HG03175 (cell line): Measurements from ENCODE around the gene ATF7IP2.
"Not testable (repeated sequence)": the region's sequence is repeated elsewhere in the genome, so short reads cannot be mapped to it uniquely, and the experiment has no call there.

Source experiments
- ATAC-seq: cut with Tn5 transposase; IDR thresholded peaks from one replicate; pipeline ENCODE4 v1.9.1; 2021; ENCODE audit warnings: mild to moderate bottlenecking, moderate library complexity; ENCODE audit not compliant: unreplicated experiment

ATF7IP2 gene

GRCh38 chr16:10447289-10447688, 61.4 kb downstream of the ATF7IP2 start:
- ATAC-seq: no peak

GRCh38 chr16:10452208-10453158, 66.6 kb downstream of the ATF7IP2 start:
- ATAC-seq: not testable (repeated sequence)

DNA sequence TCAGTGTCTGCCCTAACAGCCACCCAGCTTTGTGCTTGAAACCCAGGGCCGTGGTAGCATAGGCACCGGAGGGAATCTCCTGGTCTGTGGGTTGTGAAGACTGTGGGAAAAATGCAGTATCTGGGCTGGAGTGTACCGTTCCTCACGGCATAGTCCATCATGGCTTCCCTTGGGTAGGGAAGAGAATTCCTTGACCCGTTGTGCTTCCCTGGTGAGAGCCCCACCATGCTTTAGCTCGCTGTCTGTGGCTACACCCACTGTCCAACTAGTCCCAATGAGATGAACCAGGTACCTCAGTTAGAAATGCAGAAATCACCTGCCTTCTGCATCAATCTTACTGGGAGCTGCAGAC, 67.3 kb downstream of the ATF7IP2 start:
- ATAC-seq: no peak

DNA sequence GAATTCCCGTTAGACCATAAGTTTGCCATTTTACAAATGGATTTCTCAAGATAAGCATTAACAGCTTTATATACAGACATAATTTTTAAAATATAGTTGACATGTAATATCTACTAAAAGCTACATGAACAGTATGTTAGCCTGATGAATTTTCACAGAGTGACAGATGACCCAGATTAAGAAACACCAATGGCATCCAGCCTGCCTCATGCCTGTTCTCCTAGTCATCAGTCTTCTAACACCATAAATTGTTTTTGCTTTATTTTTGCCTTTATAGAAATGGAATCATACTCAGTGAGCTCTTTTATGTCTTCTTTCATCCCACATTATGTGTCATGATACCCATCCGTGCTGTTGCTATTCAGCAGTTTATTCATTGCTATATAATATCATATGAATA, 80.0 kb downstream of the ATF7IP2 start:
- ATAC-seq: no peak

DNA sequence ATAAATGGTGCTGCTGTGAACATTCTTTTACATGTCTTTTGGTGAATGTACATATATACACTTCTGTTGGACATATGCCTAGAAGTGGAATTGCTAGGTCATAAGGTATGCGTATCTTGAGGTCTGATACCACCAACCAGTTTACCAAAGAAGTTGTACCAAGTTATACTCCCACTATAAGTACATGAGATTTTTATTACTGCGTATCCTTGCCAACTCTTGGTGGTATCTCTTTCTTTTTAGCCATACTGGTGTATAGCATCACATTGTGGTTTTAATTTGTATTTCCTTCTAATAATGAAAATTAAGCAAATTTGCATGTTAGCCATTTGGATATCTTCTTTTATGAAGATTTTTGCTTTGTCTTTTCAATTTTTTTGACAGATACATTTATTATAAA, 80.5 kb downstream of the ATF7IP2 start:
- no peak for ATAC-seq

DNA sequence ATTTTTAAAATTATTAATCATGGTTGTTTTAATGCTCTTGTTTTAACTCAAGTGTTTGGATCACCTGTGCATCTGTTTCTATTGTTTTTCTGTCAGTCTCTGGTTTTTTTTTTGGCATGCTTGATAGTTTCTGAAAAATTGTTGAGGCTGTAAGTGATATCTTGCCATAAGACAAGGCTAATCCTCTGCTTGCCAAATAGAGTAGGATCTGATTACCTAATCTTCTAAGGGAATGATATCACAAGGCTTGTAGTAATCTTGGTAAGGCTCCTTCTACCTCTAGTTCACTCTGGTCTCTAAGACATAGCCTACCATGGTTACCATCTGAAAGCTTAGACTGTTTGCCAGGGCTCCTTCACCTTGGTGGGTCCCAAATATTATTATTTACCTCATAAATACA, 81.0 kb downstream of the ATF7IP2 start:
- no peak for ATAC-seq

DNA sequence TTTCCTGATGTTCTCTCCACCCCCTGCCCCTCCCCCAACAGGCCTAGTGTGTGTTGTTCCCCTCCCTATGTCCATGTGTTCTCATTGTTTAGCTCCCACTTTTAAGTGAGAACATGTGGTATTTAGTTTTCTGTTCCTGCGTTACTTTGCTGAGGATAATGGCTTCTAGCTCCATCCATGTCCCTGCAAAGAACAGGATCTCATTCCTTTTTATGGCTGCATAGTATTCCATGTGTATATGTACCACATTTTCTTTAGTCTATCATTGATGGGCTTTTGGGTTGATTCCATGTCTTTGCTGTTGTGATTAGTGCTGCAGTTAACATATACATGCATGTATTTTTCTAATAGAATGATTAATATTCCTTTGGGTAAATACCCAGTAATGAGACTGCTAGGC, 90.8 kb downstream of the ATF7IP2 start:
- not testable (repeated sequence) for ATAC-seq

GRCh38 chr16:10480151-10480550, 94.3 kb downstream of the ATF7IP2 start:
- ATAC-seq: no peak

DNA sequence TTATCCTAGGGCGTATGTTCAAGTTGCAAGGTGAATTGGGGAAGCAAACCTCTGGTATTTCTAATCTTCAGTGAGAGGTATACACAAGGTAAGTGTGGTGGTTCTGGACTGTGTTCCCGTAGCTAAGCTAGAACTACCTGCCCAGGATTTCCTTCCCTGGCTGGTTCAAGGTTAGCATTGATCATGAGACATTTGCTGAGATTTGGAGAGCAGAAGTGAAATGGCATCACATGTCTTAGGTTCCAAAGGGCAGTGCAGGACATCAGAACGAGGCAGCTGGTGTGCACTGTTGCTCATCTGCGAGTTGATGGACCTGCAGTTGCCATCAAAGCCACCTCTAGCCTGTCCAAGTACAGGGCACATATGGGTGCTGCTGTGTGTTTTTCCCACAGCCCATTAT, 99.3 kb downstream of the ATF7IP2 start:
- ATAC-seq: no peak

DNA sequence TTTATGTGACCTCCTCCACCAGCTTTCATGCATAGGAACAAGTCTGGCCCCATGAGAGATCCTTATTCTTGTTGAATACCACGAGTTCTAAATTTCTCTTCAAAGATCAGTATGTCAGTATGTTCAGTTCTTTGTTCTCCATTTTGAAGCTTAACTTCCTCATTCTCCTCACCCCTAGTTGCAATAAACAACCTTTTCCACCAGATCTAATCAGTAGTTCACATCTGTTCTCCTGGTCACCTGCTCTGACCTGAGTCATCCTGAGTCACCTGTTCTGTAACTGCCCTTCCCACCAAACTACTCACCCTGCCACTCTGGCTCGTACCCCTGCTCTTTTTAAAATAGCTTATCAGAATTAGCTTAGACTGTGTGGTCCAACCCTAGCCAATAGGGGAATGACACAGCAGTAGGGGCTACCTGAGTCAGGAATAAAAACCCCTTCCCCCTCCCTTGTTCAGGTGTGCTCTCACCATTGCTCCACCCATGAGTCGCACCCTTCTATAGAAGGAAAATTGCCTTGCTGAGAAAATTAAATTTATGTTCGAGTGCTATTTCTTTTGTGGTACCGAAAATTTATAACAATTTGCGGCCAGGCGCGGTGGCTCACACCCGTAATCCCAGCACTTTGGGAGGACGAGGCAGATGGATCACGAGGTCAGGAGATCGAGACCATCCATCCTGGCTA, 100.0 kb downstream of the ATF7IP2 start:
- no peak for ATAC-seq

GRCh38 chr16:10490141-10490540, 104.3 kb downstream of the ATF7IP2 start:
- no peak for ATAC-seq

DNA sequence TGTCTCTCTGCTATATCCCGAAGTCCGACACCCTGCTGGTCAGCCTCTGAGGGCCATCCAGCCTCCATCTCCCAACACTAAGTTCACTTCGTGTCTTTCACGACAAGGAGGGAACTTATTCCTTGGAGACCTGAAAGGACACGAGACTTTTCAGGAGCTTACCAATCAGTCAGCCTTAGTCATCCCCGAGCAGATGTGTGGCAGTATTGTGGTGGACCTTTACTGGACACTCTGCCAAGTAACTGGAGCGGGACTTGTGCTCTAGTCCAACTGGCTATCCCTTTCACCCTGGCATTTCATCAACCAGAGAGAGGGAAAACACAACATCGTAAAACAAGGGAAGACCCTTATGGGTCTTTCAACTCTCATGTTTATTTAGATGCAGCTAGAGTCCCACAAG, 107.4 kb downstream of the ATF7IP2 start:
- ATAC-seq: no peak

DNA sequence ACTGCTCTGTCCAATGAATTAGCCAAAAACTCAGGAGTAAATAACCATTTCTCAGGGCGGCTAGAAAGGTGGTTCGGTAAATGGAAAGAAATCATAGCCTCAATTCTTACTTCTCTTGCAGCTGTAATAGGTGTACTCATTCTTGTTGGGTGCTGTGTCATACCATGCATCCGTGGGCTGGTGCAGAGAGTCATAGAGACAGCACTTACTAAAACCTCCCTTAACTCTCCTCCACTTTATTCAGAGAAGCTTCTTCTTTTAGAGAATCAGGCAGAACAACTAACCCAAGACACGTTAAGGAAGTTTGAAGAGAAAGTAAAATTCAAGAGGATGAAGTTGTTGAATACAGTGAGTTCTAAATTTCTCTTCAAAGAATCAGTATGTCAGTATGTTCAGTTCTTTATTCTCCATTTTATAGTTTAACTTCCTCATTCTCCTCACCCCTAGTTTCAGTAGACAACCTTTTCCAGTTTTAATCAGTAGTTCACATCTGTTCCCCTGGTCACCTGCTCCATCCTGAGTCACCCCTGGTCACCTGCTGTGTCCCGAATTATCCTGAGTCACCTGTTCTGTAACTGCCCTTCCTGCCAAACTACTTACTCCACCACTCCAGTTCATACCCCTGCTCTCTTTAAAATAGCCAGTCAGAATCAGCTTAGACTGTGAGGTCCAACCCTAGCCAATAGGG, 108.6 kb downstream of the ATF7IP2 start:
- ATAC-seq: no peak

GRCh38 chr16:10495031-10495345, 109.1 kb downstream of the ATF7IP2 start:
- no peak for ATAC-seq

- ATAC-seq: no peak
Observed at GRCh38 chr16:10497132-10498101, 111.6 kb downstream of the ATF7IP2 start.

GRCh38 chr16:10500582-10500981, 114.7 kb downstream of the ATF7IP2 start:
- no peak for ATAC-seq

GRCh38 chr16:10501016-10501607, 115.3 kb downstream of the ATF7IP2 start:
- no peak for ATAC-seq

GRCh38 chr16:10502776-10503175, 116.9 kb downstream of the ATF7IP2 start:
- ATAC-seq: no peak

GRCh38 chr16:10504404-10504885, 118.6 kb downstream of the ATF7IP2 start:
- ATAC-seq: no peak

DNA sequence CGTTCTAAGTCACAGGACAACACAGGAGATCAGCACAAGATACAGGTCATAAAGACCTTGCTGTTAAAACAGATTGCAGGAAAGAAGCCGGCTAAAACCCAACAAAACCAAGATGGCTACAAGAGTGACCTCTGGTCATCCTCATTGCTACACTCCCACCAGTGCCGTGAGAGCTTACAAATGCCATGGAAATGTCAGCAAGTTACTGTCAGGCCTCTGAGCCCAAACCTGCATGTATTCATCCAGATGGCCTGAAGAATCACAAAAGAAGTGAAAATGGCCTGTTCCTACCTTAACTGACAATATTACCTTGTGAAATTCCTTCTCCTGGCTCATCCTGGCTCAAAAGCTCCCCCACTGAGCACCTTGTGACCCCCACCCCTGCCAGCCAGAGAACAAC, 119.4 kb downstream of the ATF7IP2 start:
- ATAC-seq: not testable (repeated sequence)
